Neuronal stem cell (in vitro differentiated cells): ENCODE data around the gene ARHGEF10L.
A peak's percentile ranks its signal among the peaks of the same experiment; 100 is the strongest.

Experiments used
- DNase-seq: peaks from one replicate; pipeline ENCODE4 v3.0.0-alpha.2; 2013; ENCODE audit warnings: low spot score
- H2AFZ ChIP-seq: one replicate; pipeline ENCODE4 v1.6.1; 2013; ENCODE audit warnings: mild to moderate bottlenecking, low read length, inconsistent platforms
- H2AK5ac ChIP-seq: 2 replicates; pipeline ENCODE4 v1.6.1; 2013; ENCODE audit warnings: low read depth, mild to moderate bottlenecking, inconsistent platforms, low read length, moderate library complexity, mixed read lengths
- H2BK120ac ChIP-seq: 2 replicates; pipeline ENCODE4 v1.6.1; 2013; ENCODE audit warnings: low read depth, mild to moderate bottlenecking, inconsistent platforms, low read length, moderate library complexity, mixed read lengths
- H2BK12ac ChIP-seq: one replicate; pipeline ENCODE4 v1.6.1; 2013; ENCODE audit warnings: low read length, inconsistent platforms
- H2BK15ac ChIP-seq: 2 replicates; pipeline ENCODE4 v1.6.1; 2013; ENCODE audit warnings: mild to moderate bottlenecking, low read length, inconsistent platforms, mixed read lengths
- H2BK5ac ChIP-seq: one replicate; pipeline ENCODE4 v1.6.1; 2013; ENCODE audit warnings: inconsistent platforms, mild to moderate bottlenecking, low read length, moderate library complexity
- H3K14ac ChIP-seq: one replicate; pipeline ENCODE4 v1.6.1; 2013; ENCODE audit warnings: low read length, inconsistent platforms
- H3K18ac ChIP-seq: 2 replicates; pipeline ENCODE4 v1.6.1; 2013; ENCODE audit warnings: low read length, inconsistent platforms
- H3K23ac ChIP-seq: 2 replicates; pipeline ENCODE4 v1.6.1; 2013; ENCODE audit warnings: low read depth, mild to moderate bottlenecking, mixed read lengths, low read length, inconsistent platforms; ENCODE audit not compliant: poor library complexity
- H3K27ac ChIP-seq: replicated peaks from 3 replicates; pipeline ENCODE4 v1.5.1; 2013; ENCODE audit warnings: low read length, inconsistent platforms
- H3K27me3 ChIP-seq, 3 experiments: 2 replicates each; pipeline ENCODE4 v1.6.1; 2013; ENCODE audit warnings: low read length in 3 of 3, mild to moderate bottlenecking in 2 of 3, inconsistent platforms in 1 of 3, low read depth in 1 of 3, mixed read lengths in 1 of 3, moderate library complexity in 1 of 3; ENCODE audit not compliant: control insufficient read depth in 3 of 3, insufficient read depth in 3 of 3
- H3K36me3 ChIP-seq, 2 donors: replicated peaks in 1 of 2; 2 replicates each; pipeline ENCODE4 v1.6.1; 2013; ENCODE audit warnings: low read length in 2 of 2; ENCODE audit not compliant: control insufficient read depth in 2 of 2, insufficient read depth in 2 of 2
- H3K4ac ChIP-seq: 2 replicates; pipeline ENCODE4 v1.6.1; 2013; ENCODE audit warnings: inconsistent platforms, mild to moderate bottlenecking, low read length, moderate library complexity
- H3K4me1 ChIP-seq, 2 donors: 1 replicate in 1 of 2; 2 replicates in 1 of 2; pipeline ENCODE4 v1.6.1; 2013; ENCODE audit warnings: low read length in 2 of 2, low read depth in 1 of 2; ENCODE audit not compliant: control insufficient read depth in 2 of 2, insufficient read depth in 1 of 2
- H3K4me2 ChIP-seq: one replicate; pipeline ENCODE4 v1.6.1; 2013; ENCODE audit warnings: mild to moderate bottlenecking, low read length, inconsistent platforms; ENCODE audit not compliant: insufficient read depth, poor library complexity, severe bottlenecking
- H3K4me3 ChIP-seq, 2 donors: 2 replicates each; pipeline ENCODE4 v1.5.1; 2013; ENCODE audit warnings: low read length in 2 of 2, mild to moderate bottlenecking in 2 of 2, inconsistent platforms in 1 of 2, moderate library complexity in 1 of 2
- H3K79me1 ChIP-seq: one replicate; pipeline ENCODE4 v1.6.1; 2013; ENCODE audit warnings: low read depth, mild to moderate bottlenecking, inconsistent platforms, low read length, moderate library complexity
- H3K9ac ChIP-seq: one replicate; pipeline ENCODE4 v1.6.1; 2013; ENCODE audit warnings: mild to moderate bottlenecking, low read depth, low read length, inconsistent platforms; ENCODE audit not compliant: poor library complexity
- H3K9me3 ChIP-seq, 2 donors: replicated peaks in 1 of 2; 2 replicates each; pipeline versions ENCODE3 to v1.6.1; 2013; ENCODE audit warnings: low read length in 2 of 2, mild to moderate bottlenecking in 2 of 2, inconsistent platforms in 1 of 2, low read depth in 1 of 2, mixed read lengths in 1 of 2, moderate library complexity in 1 of 2; ENCODE audit not compliant: control insufficient read depth in 2 of 2, insufficient read depth in 1 of 2
- H4K8ac ChIP-seq: one replicate; pipeline ENCODE4 v1.6.1; 2013; ENCODE audit warnings: low read depth, mild to moderate bottlenecking, inconsistent platforms, low read length, moderate library complexity
- H4K91ac ChIP-seq: one replicate; pipeline ENCODE4 v1.6.1; 2013; ENCODE audit warnings: low read length, low read depth, mild to moderate bottlenecking, inconsistent platforms; ENCODE audit not compliant: poor library complexity
- WGBS, 2 donors: extraction: QIAGEN DNeasy Blood & Tissue Kit; methylation state at CpG; one replicate each; pipeline ENCODE4 v1.1.7; 2013; ENCODE audit warnings: missing lambda C conversion rate in 2 of 2, mixed read lengths in 1 of 2; ENCODE audit not compliant: insufficient read length in 2 of 2, insufficient replicate concordance in 1 of 2; ENCODE audit errors: extremely low coverage in 2 of 2; 5-methylcytosine and 5-hydroxymethylcytosine counted together

ARHGEF10L gene

DNA sequence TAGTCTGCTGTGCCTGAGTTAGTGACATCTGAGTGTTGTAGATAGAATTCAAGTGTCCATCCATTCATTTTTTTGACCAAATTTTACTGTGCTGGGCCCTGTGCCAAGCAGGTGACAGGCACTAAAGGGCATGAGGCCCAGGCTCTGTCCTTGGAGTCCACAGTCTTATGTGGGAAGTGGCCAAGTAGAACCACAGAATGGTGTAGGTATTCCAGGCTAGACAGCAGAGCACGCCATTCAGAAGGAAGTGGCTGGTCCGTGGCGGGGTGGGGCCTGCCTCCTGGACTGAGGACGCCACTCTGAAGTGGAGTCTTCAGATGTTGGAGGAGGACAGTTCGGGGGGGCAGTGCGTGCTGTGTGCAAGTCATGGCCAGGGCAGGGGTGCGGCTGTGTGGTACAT is 146.8 kb downstream of the ARHGEF10L start:
- Histone ChIP-seq H3K4me2 (no peak overlapping the region), H3K36me3 (peaks cover 2 to 26% of the 10 kb centered on the region in 2 donors), H3K18ac (no peak overlapping the region), H3K79me1 (peaks cover 2% of the 10 kb centered on the region), H3K4ac (no peak overlapping the region), H2AK5ac (no peak overlapping the region), H4K8ac (no peak overlapping the region), H3K14ac (no peak overlapping the region), H3K9ac (no peak overlapping the region), H2BK120ac (no peak overlapping the region), H2BK12ac (no peak overlapping the region), H3K4me3 (no peak overlapping the region), H3K27ac (no peak overlapping the region), H3K4me1 (peaks cover 7 to 24% of the 10 kb centered on the region in 2 donors), H3K27me3 (no peaks in the 10 kb centered on the region), H2BK15ac (no peak overlapping the region), H2BK5ac (no peak overlapping the region), H4K91ac (no peak overlapping the region), H3K9me3 (no peaks in the 10 kb centered on the region), H2AFZ (no peak overlapping the region), H3K23ac (no peak overlapping the region)
- no CpG with 5 or more reads among the region's 7 CpGs for WGBS, 2 donors
- no peak for DNase-seq

DNA sequence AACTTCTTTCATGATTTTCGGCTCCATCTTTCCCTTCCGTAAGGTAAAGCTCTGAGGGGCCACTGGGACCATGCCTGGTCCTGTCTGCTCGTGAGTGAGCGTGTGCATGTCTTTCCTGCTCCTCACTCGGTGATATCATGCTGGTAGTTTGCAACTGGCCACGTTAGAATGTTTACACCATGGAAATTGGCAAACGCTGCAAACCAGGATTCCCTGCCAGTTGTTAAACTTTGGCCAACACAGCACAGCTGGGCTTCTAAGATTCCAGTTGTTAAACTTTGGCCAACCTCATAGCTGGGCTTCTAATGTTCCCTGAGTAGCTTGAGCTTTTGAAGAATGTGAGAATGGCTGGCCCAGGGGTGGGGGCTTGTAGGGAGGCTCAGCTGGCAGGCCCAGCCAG is 147.6 kb downstream of the ARHGEF10L start:
- no peak overlapping the region for H2BK120ac ChIP-seq
- no peak overlapping the region for H2AK5ac ChIP-seq
- H3K36me3 ChIP-seq = peaks cover 2 to 30% of the 10 kb centered on the region in 2 donors
- H4K8ac ChIP-seq = no peak overlapping the region
- H2BK15ac ChIP-seq = no peak overlapping the region
- H3K18ac ChIP-seq = no peak overlapping the region
- H3K14ac ChIP-seq = no peak overlapping the region
- no peak overlapping the region for H2AFZ ChIP-seq
- no peak overlapping the region for H2BK12ac ChIP-seq
- no peak overlapping the region for H3K4me2 ChIP-seq
- H3K9me3 ChIP-seq = no peaks in the 10 kb centered on the region
- H2BK5ac ChIP-seq = no peak overlapping the region
- no peak overlapping the region for H4K91ac ChIP-seq
- no peak overlapping the region for H3K4ac ChIP-seq
- H3K23ac ChIP-seq = no peak overlapping the region
- H3K27me3 ChIP-seq = no peaks in the 10 kb centered on the region
- no peak for DNase-seq
- no CpG with 5 or more reads among the region's 7 CpGs for WGBS, 2 donors
- H3K79me1 ChIP-seq = peaks cover 2% of the 10 kb centered on the region
- H3K27ac ChIP-seq = no peak overlapping the region
- H3K4me1 ChIP-seq = peaks cover 7 to 20% of the 10 kb centered on the region in 2 donors
- H3K9ac ChIP-seq = no peak overlapping the region
- no peak overlapping the region for H3K4me3 ChIP-seq

DNA sequence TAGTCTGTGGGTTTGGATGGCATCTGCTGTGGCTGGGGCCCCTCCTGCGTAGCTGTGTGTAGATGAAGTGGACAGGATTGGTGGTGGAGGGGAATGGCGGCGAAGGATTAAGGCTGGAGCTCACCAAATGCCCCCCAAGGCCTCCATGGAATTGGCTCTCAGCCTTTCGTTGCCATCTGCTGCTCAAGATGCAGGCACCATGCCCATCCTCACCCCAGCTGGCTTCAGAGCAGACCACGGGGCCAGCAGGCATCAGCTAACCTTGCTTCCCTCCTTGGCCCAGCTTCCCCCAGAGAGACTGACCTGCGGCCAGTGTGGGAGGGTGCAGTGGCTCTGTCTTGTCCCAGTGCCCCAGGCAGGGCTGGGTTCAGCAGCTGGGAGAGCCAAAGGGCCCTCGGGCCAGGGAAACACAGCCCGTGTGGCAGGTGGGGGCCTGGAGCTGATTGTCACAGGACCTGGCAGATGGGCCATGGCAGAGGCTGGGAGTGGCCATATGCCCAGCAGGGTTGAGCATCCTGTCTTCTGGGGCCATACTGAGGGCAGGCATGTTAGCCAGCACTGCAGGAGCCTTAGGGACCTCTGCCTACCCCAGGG is 148.8 kb downstream of the ARHGEF10L start:
- H3K4me1 ChIP-seq = peaks cover 3 to 12% of the 10 kb centered on the region in 2 donors
- no peak overlapping the region for H2BK120ac ChIP-seq
- H3K4me3 ChIP-seq = no peak overlapping the region
- H3K27me3 ChIP-seq = no peaks in the 10 kb centered on the region
- no peak overlapping the region for H2BK12ac ChIP-seq
- peak overlapping the region; percentile 29 for H3K18ac ChIP-seq
- no peak overlapping the region for H2BK15ac ChIP-seq
- H4K8ac ChIP-seq = no peak overlapping the region
- no peak overlapping the region for H2BK5ac ChIP-seq
- no peak overlapping the region for H4K91ac ChIP-seq
- H3K14ac ChIP-seq = no peak overlapping the region
- no CpG with 5 or more reads among the region's 8 CpGs for WGBS, 2 donors
- H2AK5ac ChIP-seq = no peak overlapping the region
- DNase-seq = no peak
- H3K23ac ChIP-seq = no peak overlapping the region
- H2AFZ ChIP-seq = no peak overlapping the region
- H3K79me1 ChIP-seq = peaks cover 2% of the 10 kb centered on the region
- no peak overlapping the region for H3K4me2 ChIP-seq
- H3K9ac ChIP-seq = no peak overlapping the region
- peaks cover 5 to 36% of the 10 kb centered on the region in 2 donors for H3K36me3 ChIP-seq
- H3K27ac ChIP-seq = no peak overlapping the region
- no peak overlapping the region for H3K4ac ChIP-seq
- H3K9me3 ChIP-seq = no peaks in the 10 kb centered on the region

DNA sequence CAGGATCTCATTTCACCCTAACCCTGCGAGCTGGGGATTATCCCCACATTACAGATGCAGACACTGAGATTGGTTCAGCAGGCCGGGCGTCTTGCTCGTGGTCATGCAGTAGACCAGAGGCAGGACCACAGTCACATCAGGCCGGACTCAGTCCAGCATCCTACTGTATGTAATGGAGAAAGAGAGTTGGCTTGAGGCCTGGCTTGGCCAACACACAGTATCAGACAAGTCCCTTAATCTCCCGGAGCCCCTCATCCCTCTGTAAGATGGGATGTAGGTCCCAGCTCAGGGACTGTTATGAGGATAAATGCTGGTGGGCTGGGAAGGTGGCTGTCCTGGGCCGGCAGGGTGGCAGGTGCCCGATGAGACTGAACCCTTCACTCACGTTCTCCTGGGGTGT is 149.5 kb downstream of the ARHGEF10L start:
- Histone ChIP-seq H3K4me1 (peaks cover 3 to 11% of the 10 kb centered on the region in 2 donors), H3K4ac (no peak overlapping the region), H2BK5ac (no peak overlapping the region), H3K9ac (no peak overlapping the region), H2BK15ac (no peak overlapping the region), H3K23ac (no peak overlapping the region), H2AFZ (no peak overlapping the region), H4K91ac (no peak overlapping the region), H2BK12ac (no peak overlapping the region), H3K18ac (no peak overlapping the region), H3K36me3 (peaks cover 5 to 39% of the 10 kb centered on the region in 2 donors), H4K8ac (no peak overlapping the region), H3K79me1 (peaks cover 2% of the 10 kb centered on the region), H3K9me3 (no peaks in the 10 kb centered on the region), H2BK120ac (no peak overlapping the region), H2AK5ac (no peak overlapping the region), H3K4me3 (no peak overlapping the region), H3K27me3 (no peaks in the 10 kb centered on the region), H3K4me2 (no peak overlapping the region), H3K27ac (no peak overlapping the region), H3K14ac (no peak overlapping the region)
- no peak for DNase-seq
- WGBS, 2 donors = no CpG with 5 or more reads among the region's 9 CpGs
